NCI-H510A (cell line): ENCODE results near the gene C5orf52.
"Not testable (repeated sequence)": the region's sequence is repeated elsewhere in the genome, so short reads cannot be mapped to it uniquely, and the experiment has no call there.

ENCODE experiments used
- DNase-seq: peaks from one replicate; lab custom pipeline; 2025; lab: John Stamatoyannopoulos, UW

The C5orf52 gene

DNA sequence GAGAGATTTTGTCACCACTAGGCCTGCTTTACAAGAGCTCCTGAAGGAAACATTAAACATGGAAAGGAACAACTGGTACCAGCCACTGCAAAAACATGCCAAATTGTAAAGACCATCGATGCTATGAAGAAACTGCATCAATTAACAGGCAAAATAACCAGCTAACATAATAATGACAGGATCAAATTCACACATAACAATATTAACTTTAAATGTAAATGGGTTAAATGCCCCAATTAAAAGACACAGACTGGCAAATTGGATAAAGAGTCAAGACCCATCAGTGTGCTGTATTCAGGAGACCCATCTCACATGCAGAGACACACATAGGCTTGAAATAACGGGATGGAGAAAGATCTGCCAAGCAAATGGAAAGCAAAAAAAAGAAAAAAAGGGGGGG is 51.6 kb downstream of the C5orf52 start:
- not testable (repeated sequence) for DNase-seq

DNA sequence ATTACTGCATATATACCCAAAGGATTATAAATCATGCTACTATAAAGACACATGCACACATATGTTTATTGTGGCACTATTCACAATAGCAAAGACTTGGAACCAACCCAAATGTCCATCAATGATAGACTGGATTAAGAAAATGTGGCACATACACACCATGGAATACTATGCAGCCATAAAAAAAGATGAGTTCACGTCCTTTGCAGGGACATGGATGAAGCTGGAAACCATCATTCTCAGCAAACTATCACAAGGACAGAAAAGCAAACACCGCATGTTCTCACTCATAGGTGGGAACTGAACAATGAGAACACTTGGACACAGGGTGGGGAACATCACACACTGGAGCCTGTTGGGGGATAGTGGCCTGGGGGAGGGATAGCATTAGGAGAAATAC is 55.3 kb downstream of the C5orf52 start:
- not testable (repeated sequence) for DNase-seq

DNA sequence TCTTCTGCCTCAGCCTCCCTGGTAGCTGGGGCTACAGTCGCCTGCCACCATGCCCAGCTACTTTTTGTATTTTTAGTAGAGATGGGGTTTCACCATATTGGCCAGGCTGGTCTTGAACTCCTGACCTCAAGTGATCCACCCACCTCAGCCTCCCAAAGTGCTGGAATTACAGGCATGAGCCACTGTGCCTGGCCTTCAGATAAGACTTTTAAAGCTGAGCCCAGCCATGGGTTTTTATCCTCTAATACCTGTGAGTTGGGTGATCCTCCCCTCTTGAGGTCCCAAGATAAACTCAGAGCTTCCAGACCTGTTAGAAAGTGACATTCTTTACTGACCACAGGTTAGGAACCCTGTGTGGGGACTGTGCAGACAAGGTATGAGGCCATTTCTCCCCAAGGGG is 56.5 kb downstream of the C5orf52 start:
- not testable (repeated sequence) for DNase-seq
